GM19328 (cell line): ENCODE data around the gene RBMS3.
"Not testable (repeated sequence)": the region's sequence is repeated elsewhere in the genome, so short reads cannot be mapped to it uniquely, and the experiment has no call there.

ENCODE experiments used
- ATAC-seq: cut with Tn5 transposase; IDR thresholded peaks from one replicate; pipeline ENCODE4 v1.9.1; 2021; ENCODE audit warnings: mild to moderate bottlenecking, moderate library complexity; ENCODE audit not compliant: unreplicated experiment

The RBMS3 gene

DNA sequence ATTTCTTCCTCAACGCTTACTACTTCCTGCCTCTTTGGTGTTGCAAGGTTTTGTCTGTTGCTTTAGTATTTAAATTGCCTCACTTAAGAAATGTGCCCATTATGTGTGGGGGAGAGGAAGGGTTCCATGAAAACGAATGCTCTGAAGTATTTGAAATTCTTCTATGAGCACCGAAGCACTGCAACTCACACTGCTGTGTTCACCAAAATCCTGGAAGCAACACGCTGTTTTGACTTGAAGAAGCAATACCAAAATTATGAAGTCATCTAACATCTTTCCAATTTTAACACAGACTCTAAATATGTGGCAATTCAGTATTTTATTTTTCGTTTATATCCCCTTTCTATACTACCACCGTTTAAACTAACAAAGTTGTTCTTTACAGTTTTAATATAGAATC lies 101.5 kb downstream of the RBMS3 start:
- no peak for ATAC-seq

- ATAC-seq: no peak
Measured at GRCh38 chr3:29382845-29383244, 102.0 kb downstream of the RBMS3 start.

GRCh38 chr3:29384640-29385039 lies 103.8 kb downstream of the RBMS3 start:
- ATAC-seq: no peak

- ATAC-seq: no peak
Measured at GRCh38 chr3:29385046-29385830, 104.4 kb downstream of the RBMS3 start.

DNA sequence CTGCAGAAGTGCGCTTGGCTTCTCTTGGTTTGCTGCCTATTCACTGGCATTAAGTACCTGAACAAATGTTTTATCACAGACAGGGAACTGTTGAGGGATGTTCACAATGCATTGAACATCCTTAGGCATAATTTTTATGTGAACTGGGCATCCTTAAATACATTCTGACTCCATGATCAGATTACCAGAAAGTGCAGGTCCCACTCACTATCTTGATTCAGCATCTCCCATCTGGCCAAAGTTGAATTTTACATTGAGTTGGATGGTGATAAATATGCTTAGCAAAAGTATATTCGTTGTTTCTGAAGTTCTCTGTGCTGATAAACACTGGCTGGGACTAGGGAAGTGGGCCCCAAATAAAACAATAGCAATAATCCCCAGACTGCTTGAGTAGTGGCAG lies 108.5 kb downstream of the RBMS3 start:
- ATAC-seq: no peak

DNA sequence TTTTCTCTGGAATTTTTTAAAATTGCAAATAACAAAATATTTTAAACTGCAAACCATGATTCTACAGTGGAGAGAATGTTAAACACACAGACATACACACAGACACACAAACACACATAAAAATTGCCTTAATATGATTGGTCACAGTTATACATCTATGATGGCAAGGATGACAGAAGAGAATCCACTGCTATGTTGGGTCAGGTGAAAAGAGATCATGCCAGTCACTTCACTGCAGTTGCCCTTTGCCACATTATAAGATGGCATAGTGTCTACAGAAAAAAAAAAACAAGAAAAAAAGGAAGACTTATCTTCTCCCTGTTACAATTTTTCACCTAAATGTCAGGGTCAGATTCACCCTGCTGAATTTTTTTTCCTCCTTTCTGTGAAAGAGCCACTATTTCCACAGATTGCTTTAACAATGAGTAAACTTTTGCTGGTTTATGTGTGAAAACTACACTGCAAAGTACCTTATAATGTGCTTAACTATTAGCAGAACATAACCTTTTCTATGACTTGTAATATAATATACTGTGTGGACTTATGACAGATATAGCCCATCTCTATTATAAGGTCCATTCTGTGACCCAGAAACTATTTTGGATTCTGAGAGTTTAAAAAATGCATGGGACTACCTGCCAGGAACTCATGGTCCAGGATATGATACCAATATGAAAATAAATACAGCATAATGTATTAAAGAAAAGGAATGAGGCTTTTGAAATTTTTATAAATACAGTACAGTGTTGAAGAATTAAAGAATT lies 111.9 kb downstream of the RBMS3 start:
- no peak for ATAC-seq

DNA sequence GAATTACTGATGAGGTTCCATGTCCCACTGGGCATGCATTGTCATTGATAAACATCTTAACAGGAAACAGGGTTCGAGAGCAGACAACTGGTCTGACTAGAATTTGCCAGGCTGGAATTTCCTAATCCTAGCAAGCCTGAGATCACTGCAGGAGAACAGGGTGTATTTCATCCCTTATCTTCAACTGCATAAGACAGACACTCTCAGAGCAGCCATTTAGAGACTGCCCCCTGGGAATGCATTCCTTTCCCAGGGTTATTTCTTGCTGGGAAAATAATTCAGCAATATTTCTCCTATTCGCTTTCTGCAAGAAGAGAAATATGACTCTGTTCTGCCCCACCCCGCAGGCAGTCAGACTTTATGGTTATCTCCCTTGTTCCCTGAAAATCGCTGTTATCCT lies 113.1 kb downstream of the RBMS3 start:
- not testable (repeated sequence) for ATAC-seq

GRCh38 chr3:29397406-29397805 lies 116.5 kb downstream of the RBMS3 start:
- no peak for ATAC-seq

DNA sequence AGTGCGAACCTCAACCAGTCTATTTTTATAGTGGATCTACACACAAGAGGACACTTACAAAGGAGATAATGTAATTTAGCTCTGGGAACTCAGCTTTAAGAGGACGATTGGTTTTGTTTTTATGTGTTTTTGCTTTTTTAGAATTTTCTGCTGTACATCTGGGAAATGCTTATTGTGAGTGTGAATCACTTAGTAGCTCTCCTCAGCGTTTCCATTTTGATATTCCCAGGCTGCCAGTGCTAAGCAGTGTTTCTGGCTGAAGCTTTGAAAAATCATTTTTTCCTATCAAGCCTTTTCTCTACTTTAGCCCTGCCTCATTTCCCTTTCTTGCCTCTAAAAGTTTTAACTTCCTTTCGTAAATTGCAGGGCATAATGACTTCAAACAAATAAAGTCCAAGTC lies 117.9 kb downstream of the RBMS3 start:
- ATAC-seq: no peak

DNA sequence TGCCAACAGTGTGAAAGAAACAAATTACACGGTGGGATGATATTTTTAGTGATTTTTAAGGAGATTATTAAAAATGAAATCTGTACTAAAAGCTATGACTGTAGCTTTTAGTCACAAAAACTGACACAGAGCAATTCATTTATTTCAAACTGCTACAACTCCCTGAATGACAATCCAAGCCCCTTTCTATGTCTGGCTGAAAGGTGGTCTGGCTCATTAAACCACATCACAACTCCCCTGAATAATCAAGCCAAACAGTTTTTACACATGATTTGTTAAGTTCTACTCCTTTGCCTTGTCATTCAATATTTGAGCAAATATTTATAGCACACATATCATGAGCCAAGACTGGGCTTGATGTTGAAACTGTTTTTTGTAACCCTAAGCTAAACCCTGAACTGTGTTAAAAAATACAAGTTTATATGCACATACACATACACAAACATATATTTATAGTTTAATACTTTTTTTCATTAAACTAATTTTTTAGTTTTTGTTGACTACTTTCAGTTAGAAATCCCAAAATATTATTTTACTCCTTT lies 125.5 kb downstream of the RBMS3 start:
- no peak for ATAC-seq

- no peak for ATAC-seq
Measured at GRCh38 chr3:29408676-29409075, 127.8 kb downstream of the RBMS3 start.

- ATAC-seq: no peak
Measured at GRCh38 chr3:29409409-29409808, 128.5 kb downstream of the RBMS3 start.

DNA sequence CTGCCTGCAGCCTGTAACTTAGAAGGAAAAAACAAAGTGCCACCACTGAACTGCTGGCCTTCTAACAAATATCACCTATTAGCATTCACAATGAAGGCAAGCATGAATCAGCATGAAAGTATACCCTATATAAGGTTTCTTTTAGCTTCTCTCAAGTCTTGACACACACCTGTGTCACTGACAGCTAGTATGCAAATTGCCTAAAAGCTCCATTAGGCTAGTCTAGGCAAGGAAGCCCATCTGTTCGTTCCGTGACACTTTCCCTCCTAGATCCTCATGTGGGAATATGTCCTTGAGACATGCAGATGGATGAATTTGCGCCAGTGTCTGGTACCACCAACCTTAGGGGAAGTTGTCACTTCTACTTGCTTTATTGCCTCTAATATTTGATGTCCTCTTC lies 129.3 kb downstream of the RBMS3 start:
- ATAC-seq: no peak

- ATAC-seq: no peak
Measured at GRCh38 chr3:29410660-29411405, 130.0 kb downstream of the RBMS3 start.

- ATAC-seq: no peak
Measured at GRCh38 chr3:29412110-29412509, 131.2 kb downstream of the RBMS3 start.

DNA sequence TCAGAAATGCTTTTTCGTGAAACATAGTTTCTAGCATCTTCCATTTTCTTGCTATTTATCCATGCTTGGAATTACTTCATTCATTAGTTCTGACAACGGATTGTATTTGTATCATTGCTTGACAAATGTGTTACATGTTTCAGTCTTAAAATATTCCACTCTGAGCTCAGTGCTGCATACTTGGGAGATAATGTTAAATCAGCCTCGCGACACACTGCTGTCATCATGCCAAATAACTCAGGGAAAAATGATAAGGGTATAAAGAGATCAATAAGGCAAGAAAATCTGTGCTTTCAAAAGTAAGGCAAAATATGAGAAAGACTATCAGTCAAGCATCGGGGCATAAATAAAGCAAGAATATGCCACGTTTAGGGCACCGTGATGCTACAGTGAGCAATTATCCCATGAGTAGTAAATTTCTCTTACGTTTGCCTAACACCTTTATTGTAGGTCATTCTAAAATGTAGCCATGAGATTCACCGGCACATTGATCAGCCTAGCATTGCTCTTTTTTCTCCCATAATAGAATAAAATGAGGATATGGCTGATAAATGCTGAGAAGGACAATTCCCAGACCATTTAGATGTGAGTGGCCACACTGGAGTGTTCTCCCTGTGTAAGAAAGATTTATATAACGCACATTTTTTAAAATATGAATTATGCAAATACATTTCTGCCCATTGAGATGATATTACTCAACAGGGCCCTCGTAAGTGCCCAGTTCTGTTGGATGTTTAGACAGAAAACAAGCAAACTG lies 133.8 kb downstream of the RBMS3 start:
- ATAC-seq: no peak

GRCh38 chr3:29415482-29416223 lies 134.8 kb downstream of the RBMS3 start:
- ATAC-seq: no peak

DNA sequence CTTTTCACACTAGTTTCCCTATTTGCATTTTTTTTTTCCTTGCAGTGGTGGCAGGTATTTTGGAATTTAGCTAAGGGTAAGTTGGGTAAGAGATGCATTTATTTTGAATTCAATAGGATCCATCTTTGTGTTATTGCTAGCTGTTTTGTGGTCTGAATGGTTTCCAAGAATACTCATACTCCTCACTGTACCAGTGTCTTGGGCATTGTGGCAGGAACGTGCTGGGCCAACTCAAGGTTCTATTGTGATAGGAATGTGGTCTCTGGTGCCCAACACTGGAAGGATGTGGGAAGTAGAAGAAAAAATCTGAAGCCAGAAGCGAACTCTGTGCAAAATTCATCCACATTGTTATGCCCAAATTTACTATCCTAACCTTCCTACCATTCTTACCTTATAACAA lies 135.6 kb downstream of the RBMS3 start:
- ATAC-seq: no peak

GRCh38 chr3:29420106-29420505 lies 139.2 kb downstream of the RBMS3 start:
- no peak for ATAC-seq
